HG02870 (cell line): ENCODE measurements around the gene MTCL1.

ENCODE experiments used
- ATAC-seq: cut with Tn5 transposase; IDR thresholded peaks from one replicate; pipeline ENCODE4 v1.9.1; 2021; ENCODE audit warnings: mild to moderate bottlenecking, moderate library complexity; ENCODE audit not compliant: unreplicated experiment

The MTCL1 gene

DNA sequence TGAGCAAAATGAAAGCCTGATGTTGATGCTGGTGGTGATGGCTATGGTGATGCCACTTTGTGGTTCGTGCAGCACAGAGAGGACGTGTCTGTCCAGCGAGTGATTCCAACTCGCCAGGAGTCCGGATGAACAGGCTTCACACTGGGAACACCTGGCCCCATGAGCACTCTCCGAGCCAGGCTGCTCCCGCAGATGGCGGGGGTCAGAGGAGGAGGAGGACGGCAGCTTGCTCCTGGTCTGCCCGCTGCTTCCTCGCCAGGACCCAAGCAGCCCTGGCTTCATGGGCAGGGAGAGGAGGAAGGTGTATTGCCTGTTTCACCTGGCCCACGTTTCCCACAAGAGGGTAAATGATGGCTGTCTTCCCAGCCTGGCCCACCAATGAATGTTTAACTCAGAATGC, 121.6 kb downstream of the MTCL1 start:
- ATAC-seq: no peak

DNA sequence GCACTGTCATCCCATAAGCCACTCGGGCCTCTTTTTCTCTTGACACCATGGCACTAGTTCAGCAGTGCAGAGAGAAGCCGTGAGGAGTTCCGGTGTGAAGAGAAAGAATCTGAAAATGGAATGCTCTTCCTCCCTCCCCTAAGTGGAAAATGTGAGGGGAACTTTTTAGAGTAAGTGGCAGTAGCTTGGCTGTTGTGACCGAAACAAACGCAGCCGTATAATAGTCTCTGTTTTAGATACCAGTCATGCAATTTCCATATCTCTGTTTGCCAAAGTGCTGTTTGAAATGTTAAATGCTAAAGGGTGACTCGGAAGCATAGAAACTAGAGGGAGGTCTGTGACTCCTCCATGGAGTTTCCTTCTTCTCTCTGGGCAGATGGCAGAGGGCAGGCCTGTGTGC, 122.9 kb downstream of the MTCL1 start:
- no peak for ATAC-seq

DNA sequence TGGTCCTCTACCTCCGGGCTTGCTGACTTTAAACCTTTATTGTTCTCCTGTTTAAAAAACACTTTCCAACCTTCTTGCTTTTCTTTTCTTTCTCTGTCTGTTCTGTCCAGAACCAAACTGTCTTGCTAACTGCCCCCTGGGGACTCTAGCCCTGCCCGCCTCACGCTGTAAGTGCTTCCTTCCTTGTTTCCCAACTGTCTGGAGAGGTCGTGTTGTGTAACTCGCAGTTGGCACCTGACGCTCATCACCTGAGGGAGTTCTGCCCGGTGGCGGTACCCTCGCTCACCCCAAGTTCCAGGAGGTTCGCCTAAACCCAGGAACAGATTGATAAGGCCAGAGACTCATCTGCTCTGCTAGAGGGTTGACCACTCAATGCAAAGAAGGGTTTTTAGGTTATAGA, 123.4 kb downstream of the MTCL1 start:
- no peak for ATAC-seq

DNA sequence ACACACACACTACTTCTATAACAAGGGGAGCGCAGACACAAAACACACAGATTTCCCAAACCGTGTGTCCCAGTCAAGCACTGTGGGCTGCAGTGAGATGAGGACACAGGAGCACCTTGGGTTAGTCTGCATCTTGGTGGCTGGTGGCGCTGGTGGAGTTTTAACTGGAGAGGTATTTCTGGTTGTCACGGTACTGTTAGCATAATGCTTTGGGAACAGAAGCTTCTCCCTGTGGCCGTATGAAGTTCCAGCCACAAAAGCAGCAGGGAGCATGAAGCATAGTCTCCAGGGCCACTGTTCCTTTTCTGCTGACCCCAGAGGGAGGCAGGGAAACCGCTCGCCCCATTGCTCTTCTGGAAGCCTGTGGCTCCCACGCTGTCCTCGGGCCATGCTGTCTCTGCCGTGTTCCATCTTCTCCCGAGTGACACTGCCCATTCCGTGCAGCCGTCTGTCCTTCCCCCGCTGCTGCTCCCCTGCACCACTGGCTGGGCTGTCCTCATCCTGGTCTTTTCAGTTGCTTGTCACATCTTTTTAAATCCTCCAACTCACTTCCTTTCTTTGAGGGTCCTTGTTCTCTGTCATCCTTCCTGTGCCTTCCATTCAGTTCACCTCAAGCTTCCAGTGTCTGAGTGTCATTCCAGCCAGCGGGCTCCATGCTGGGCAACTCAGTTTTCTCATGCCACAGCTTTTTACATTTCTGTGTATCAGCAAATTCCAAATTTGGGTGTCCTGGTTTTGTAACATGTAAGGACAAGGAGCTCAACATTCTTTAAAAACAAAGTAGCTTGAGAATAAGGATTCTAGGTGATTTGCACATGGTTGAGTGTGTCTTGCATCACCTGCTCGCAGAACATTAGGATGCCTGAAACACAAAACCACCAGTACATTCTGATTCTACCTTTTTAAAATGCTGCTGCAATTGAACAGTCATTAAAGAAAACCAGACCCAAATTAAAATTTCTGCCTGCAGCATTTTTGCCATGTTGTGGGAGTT, 125.0 kb downstream of the MTCL1 start:
- no peak for ATAC-seq

DNA sequence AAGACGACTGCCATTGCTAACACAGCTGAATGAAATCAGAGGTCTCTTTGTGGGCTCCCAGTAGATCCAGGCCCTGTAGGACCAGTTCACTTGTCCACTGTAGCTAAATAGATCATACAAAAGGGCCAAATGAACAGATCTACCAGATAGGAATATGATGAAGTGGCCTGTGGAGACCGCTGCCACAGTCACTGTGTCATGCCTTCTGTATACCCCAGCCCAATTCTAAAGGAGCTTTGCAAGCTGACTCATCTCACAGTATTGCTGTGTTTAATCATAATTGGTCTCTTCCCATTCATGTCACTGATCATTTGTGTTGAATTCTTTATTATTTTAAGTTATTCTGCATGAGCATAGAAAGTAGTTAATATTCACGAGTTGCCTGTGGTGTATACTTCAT, 125.8 kb downstream of the MTCL1 start:
- no peak for ATAC-seq

DNA sequence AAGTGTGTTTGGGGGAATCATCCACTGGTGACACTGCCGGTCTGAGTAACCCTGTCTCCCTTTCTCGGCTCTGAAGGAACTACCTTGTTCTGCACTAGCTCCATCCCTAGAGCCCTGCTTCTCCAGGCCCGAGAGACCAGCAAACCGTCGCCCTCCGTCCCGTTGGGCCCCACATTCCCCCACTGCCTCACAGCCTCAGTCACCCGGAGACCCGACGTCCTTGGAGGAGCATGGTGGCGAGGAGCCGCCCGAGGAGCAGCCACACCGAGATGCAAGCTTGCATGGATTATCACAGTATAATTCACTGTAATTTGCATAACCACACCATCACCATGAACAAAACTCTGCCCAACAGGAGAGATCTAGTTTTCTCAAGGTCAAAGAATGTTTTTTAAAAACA, 126.2 kb downstream of the MTCL1 start:
- ATAC-seq: no peak

DNA sequence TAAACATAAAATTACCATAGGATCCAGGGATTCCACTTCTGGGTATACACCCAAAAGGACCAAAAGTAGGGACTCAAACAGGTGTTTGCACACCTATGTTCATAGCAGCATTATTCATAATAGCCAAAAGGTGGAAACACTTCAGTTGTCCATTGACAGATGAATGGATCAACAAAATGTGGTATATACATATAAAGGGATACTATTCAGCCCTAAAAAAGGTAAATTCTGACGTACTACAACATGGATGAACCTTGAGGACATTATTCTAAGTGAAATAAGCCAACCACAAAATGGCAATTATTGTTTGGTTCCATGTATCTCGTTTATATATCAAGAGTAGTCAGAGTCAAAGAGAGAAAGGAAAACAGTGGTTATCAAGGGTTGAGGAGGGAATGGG, 128.1 kb downstream of the MTCL1 start:
- ATAC-seq: no peak

DNA sequence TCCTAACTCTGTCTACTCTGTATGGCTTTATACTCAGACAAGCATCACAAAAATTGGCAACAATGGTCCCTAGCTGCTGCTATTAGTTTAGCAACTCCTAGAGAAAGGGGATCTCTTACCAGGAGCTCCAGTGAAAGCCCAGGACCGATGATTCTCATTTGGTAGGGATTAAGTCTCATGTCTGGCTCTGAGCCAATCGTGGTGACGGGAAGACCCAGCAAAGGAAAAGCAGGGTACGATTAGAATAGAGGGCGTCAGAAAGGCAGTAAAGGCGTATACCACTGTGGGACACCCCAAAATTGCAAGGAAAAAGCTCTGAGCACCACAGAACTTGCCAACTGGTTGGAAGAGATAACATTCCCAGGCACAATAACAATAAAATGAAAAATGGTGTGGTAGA, 129.5 kb downstream of the MTCL1 start:
- ATAC-seq: no peak

DNA sequence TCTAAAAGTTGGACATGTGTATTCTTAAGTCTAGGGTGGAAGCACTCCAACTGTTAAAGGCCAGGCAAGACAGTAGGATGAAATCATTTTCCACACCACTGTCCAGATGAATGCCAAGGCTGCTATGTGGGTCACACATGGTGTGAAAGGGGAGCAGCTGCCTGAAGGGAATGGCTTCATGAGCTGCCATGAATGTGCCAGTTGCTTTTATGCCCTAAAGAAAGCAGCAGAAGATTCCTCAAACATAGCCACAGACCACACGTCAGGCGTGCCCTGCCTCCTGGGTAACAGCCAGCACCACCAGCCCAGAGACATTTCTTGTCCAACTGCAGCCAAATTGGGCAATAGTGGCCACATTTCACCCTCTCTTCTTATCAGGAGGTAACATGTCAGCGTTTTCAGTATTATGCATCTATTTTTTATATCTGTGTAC, 130.2 kb downstream of the MTCL1 start:
- no peak for ATAC-seq

DNA sequence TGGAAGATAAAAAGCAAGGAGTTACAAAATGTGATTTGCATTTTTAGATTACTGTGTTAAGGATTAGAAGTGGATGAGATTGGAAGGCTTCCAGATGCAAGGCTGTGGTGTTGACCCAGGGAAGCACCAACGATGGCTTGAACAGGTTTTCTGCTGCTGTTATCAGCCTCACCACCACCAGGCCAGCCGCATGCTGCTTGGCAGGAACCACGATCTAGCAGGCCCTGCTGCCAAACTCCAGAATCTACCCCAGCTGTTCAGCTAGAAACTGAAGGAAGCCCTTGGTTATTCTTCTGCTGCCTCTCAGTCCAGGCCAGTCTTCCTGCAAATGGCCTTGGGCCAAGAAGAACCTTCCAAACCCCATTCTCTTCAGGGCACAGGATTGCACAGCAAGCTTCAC, 133.9 kb downstream of the MTCL1 start:
- no peak for ATAC-seq

DNA sequence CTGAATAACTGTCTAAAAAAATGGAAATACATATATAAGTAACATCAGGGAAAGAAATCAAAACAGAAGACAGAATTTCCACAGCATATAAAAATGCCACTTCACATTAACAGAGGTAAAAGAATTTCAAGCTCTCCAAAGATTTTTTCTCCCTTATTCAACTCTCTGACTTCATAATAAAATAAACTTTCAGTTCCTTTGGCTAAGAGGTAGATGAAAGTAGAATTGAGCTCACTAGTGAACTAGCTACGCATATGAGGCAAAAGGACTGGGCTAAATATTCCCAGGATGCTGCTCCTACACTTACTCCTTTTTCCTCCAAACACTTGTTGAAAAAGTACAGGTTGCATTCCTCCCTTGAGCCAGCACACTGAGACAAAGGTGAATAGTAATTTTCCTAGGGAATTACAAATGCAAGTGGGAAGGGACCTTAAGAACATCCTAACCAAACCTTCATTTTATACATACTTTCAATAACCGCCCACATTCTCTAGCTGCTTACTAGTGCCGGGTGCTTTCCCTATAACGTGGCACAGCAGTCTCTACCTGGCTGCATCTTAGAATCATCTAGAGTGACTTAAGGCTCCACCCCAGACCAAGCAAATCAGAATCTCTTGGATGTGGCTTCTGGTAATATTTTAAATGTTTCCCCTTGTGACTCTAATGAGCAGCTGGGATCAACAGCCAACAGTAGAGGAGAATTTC, 136.6 kb downstream of the MTCL1 start:
- ATAC-seq: no peak

DNA sequence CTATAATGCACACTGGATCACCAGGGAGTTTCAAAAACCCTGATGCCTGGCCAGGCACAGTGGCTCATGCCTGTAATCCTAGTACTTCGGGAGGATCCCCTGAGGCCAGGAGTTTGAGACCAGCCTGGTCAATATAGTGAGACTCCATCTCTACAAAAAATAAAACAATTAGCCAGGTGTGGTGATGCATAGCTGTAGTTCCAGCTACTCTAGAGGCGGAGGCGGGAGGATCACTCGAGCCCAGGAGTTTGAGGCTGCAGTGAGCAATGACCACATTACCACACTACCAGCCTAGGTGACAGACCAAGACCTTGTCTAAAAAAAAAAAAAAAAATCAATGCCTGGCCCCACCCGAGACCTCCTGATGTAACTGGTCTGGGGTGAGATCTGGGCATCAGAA, 137.2 kb downstream of the MTCL1 start:
- no peak for ATAC-seq

DNA sequence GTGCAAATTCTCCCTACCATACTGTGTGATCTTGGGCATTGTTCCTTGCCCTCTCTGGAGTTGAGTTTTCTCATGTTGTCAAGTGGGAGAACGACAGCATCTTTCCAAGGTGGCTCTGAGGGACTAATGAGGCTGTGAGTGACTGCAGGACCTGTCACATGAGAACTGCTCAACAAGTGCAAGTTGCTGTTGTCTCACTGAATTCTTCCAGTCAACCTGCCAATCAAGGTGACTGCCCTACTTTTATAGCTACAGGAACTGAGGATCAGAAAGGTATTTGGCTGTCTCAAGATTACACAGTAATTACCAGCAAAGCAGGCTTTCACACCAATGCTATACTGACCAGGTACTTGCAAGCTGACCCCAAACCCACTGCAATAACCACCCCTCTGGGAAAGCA, 137.6 kb downstream of the MTCL1 start:
- ATAC-seq: no peak

DNA sequence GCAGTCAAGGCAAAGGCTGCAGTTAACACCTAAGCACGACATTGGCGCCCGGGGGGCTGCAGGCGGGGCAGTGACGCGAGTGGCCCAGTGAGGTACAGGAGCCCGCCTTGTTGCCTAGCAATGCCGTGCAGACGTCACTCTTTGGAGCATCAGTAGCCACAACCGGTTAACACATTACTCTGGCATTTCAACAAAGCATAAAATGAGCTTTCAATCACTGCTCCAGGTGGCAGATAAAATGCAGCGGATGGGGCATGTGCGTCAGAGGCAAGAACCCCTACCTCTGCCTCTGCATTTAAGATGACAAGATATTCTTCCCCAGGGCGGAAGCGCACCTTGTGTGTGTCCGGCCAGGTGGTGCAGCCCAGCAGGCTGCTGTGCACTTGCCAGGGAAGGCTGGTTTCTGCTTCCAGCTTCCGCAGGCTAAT, 139.4 kb downstream of the MTCL1 start:
- no peak for ATAC-seq

DNA sequence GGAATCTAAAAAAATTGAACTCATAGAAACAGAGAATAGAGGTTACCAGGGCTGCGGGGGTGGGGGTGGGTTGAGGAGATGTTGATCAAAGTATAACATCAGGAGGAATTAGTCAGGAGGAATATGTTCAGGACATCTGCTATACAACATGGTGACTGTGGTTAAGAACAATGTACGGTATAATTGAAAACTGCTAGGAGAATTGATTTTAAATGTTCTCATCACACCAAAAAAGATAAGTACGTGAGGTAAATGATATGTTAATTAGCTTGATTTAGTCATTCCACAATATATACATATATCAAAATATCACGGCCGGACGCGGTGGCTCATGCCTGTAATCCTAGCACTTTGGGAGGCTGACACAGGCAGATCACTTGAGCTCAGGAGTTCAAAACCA, 140.2 kb downstream of the MTCL1 start:
- no peak for ATAC-seq

DNA sequence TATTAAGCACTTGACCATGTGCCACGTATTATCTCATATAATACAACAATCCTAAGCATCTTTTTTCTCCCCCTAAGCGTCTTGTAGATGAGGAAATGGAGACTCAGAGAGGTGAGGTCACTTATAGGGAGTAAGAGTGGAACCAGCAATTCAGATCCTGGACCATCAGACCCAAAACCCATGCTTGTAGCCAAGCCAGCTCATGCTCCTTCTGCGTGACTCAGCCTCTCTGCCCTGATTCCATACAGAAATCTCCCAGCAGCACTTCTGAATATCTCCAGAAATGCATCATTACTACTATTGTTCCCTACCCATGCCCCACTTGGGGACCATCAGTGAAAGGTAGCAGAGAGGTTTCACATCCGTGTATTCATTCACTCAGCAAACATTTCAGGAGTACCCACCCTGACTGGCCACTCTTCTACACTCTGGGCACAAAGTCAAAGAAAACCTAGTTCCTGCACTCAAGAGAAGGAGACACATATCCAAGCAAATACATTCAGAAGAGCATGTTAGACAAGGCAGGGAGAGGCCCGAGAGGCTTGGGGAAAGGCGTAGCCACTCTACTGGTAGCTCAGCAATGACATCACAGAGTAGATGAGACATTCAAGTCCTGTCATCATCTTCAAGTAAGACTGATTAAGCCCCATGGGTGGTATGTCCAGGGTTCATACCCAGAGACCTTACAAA, 141.9 kb downstream of the MTCL1 start:
- no peak for ATAC-seq

DNA sequence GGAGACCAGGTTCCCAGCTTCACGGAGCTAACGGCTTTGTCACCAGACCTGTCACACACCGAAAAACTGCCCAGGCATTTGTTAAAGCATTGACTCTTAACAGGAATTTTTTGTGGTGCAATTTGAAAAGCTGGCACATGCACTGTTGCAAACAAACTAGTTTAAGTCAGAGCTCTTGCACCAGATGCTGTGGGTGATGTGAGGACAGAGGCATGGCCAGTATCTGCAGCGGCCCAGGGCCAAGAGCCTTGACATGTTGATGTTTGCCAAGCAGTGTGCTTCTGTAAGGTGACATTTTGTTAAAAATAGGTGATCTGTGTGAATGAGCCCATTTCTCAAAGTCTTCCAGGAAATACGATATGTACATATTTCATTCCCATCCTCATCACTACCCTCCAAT, 142.5 kb downstream of the MTCL1 start:
- no peak for ATAC-seq

DNA sequence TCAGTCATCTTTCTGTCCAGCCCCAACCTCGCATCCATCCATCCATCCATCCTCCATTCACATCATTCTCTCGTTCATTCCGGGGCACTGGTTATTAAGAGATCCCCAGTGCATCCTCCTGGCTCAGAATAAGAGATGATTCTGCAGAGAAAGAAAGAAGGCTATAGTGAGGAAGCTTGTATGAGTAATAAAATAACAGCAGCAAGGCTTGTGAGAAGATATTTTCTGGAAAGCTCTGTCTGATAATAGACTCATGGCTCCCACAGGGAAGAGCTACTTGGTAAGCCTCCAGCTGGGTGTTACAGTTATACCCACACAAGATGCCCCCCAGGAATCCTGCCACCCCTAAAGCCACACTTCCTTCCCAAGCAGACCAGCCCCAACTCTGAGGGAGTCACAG, 143.2 kb downstream of the MTCL1 start:
- ATAC-seq: no peak

DNA sequence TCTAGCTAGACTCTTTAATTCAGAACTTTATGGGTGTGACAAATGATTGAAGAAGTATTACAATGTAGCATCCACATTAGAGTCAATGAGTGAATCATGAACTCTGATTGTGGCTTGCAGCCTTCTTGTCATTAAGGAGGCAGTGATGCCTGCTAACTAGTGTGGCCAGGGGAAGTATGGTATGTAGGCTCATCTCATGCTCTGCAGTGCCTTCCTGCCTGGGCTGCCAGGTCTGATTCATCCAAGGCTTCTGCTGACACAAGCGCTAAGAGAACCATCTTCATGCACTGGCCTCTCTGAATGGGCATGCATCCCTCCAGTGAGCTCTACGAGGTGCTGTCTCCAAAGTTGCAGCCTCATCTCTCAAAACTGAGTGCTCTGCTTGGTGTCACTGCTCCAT, 144.3 kb downstream of the MTCL1 start:
- ATAC-seq: no peak

DNA sequence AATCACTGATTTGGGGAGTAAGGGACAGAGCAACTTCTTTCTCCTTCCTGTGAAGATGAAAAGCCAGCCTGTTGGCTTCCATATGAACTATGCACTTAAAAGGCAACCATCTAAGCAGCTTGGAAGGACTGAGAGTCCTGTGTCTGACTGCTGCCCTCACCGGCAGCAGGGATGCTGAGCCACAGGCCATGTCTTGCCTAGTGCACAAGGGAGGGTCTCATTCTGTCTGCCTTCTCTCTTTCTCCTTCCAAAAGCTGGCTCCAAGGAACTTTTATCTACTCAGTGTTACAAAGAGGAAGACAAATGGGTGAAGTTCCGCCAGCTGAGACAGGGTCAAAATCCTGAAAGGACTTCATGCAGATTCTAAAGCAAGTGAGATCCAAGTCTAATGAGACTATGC, 146.3 kb downstream of the MTCL1 start:
- no peak for ATAC-seq

DNA sequence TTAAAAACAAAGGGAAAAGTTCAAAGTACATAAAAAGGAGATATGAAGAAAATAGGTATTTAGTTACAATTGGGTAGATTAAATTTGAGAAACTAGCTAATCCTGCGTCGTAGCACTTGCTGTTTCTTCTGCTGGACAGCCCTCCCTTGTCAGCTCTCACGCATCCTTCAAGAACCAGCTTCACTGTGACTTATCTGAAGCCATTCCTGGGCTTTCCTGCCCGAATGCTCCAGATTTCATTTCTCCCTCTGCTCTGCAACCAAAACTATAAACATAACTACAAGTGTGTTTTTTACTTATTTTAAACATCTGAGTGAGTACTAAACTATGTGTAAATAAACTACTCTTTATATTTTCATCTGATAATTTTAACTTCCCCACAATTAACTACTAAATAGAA, 149.2 kb downstream of the MTCL1 start:
- ATAC-seq: no peak

DNA sequence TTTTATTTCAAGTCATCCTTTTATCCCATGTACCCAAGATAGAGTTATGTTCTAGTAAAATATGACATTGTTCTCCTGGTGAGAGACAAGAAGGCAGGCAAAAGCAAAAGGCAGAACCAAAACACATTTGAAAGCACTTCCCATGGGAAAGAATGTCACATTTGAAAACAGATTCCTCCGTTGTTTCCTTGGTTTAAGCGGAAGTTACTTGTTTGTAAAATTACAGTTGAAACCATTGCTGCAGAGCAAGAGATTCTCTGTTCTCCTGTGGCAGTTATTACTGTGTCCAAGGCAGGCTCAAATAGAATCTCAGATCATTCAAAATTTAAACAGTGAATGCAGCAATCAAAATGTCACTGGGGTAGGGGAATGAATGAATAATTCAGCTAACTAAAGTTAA, 149.6 kb downstream of the MTCL1 start:
- no peak for ATAC-seq
